ENCODE data around the gene MLN. TPM values are rescaled to one million over a fixed set of nuclear protein-coding genes. Genes with fewer than 3 reads are reported as not detected.

MLN gene
- polyA plus RNA-seq, 1 donor from 2014 or later = not detected

GRCh38 chr6:33822575-33823395, 19.0 kb upstream of the MLN start:
- H3K4me2 ChIP-seq (ENCODE audit: low read length) = no peak overlapping the region
- H3K9me3 ChIP-seq (ENCODE audit: low read length) = no peaks in the 10 kb centered on the region
- H3K36me3 ChIP-seq (ENCODE audit: insufficient read depth, low read length) = no peaks in the 10 kb centered on the region
- H3F3A ChIP-seq (ENCODE audit: insufficient read depth, low read length, poor library complexity, severe bottlenecking) = no peaks in the 10 kb centered on the region
- no peak for TF ChIP-seq RAD21 (conservative IDR thresholded peaks at IDR 0.05)
- TF ChIP-seq REST (IDR thresholded peaks at IDR 0.05; ENCODE audit: borderline replicate concordance) = no peak
- no peak for TF ChIP-seq EZH2 (IDR thresholded peaks at IDR 0.05; ENCODE audit: borderline replicate concordance, insufficient read depth, low read length, poor library complexity, severe bottlenecking)
- no peak for TF ChIP-seq CTCF (IDR thresholded peaks at IDR 0.05; ENCODE audit: poor library complexity, severe bottlenecking)
- no peak for TF ChIP-seq MXI1 (conservative IDR thresholded peaks at IDR 0.05; ENCODE audit: poor library complexity, severe bottlenecking)
- TF ChIP-seq TAF1 (IDR thresholded peaks at IDR 0.05; ENCODE audit: low read depth) = no peak
- no peak for TF ChIP-seq EP300 (conservative IDR thresholded peaks at IDR 0.05; ENCODE audit: poor library complexity, severe bottlenecking)
- TF ChIP-seq SMC3 (conservative IDR thresholded peaks at IDR 0.05; ENCODE audit: poor library complexity) = no peak
- no peak for TF ChIP-seq POLR2AphosphoS5 (IDR thresholded peaks at IDR 0.05)
- H3K9me2 ChIP-seq (ENCODE audit: insufficient read depth, low read length) = no peaks in the 10 kb centered on the region
- no peak overlapping the region for H3K4me3 ChIP-seq (ENCODE audit: low read length)
- no peaks in the 10 kb centered on the region for H4K20me1 ChIP-seq (ENCODE audit: insufficient read depth)
- no peaks in the 10 kb centered on the region for H3K27me3 ChIP-seq (ENCODE audit: insufficient read depth, low read depth, low read length)
- no peak overlapping the region for H2AFZ ChIP-seq (ENCODE audit: low read depth, low read length)
- H3K79me2 ChIP-seq (replicated peaks; ENCODE audit: insufficient read depth, low read length) = no peaks in the 10 kb centered on the region
- no peak overlapping the region for H3K9ac ChIP-seq (ENCODE audit: low read length)
- no peak overlapping the region for H3K27ac ChIP-seq (ENCODE audit: low read length)

GRCh38 chr6:33820784-33821520, 17.1 kb upstream of the MLN start:
- Histone ChIP-seq H3K79me2 (replicated peaks; ENCODE audit: insufficient read depth, low read length) (no peaks in the 10 kb centered on the region), H3K9me2 (ENCODE audit: insufficient read depth, low read length) (no peaks in the 10 kb centered on the region), H3K36me3 (ENCODE audit: insufficient read depth, low read length) (no peaks in the 10 kb centered on the region), H2AFZ (ENCODE audit: low read depth, low read length) (no peak overlapping the region), H3K9me3 (ENCODE audit: low read length) (no peaks in the 10 kb centered on the region), H3K9ac (ENCODE audit: low read length) (no peak overlapping the region), H4K20me1 (ENCODE audit: insufficient read depth) (no peaks in the 10 kb centered on the region), H3F3A (ENCODE audit: insufficient read depth, low read length, poor library complexity, severe bottlenecking) (no peaks in the 10 kb centered on the region), H3K4me2 (ENCODE audit: low read length) (no peak overlapping the region), H3K4me3 (ENCODE audit: low read length) (no peak overlapping the region), H3K27me3 (ENCODE audit: insufficient read depth, low read depth, low read length) (no peaks in the 10 kb centered on the region), H3K27ac (ENCODE audit: low read length) (no peak overlapping the region)
- TF ChIP-seq EZH2 (IDR thresholded peaks at IDR 0.05; ENCODE audit: borderline replicate concordance, insufficient read depth, low read length, poor library complexity, severe bottlenecking) (no peak), SMC3 (conservative IDR thresholded peaks at IDR 0.05; ENCODE audit: poor library complexity) (no peak), CTCF (IDR thresholded peaks at IDR 0.05; ENCODE audit: poor library complexity, severe bottlenecking) (no peak), REST (IDR thresholded peaks at IDR 0.05; ENCODE audit: borderline replicate concordance) (no peak), TAF1 (IDR thresholded peaks at IDR 0.05; ENCODE audit: low read depth) (no peak), EP300 (conservative IDR thresholded peaks at IDR 0.05; ENCODE audit: poor library complexity, severe bottlenecking) (no peak), POLR2AphosphoS5 (IDR thresholded peaks at IDR 0.05) (no peak), RAD21 (conservative IDR thresholded peaks at IDR 0.05) (no peak), MXI1 (conservative IDR thresholded peaks at IDR 0.05; ENCODE audit: poor library complexity, severe bottlenecking) (no peak)

Data from neural cell (in vitro differentiated cells).